H1 (cell line): ENCODE measurements around the gene S100A6. TPM values are rescaled to one million over a fixed set of nuclear protein-coding genes. Genes with fewer than 3 reads are reported as not detected.

ENCODE experiments used
- SP4 ChIP-seq: IDR thresholded peaks from 2 replicates; pipeline ENCODE4 v1.6.1; 2012; ENCODE audit warnings: low read length, inconsistent platforms
- TBP ChIP-seq: IDR thresholded peaks from 2 replicates; pipeline ENCODE4 v1.6.1; 2011; ENCODE audit warnings: low read depth, low read length, improper control_type of control experiment
- TEAD4 ChIP-seq: IDR thresholded peaks from 2 replicates; pipeline ENCODE4 v1.6.1; 2012; ENCODE audit warnings: low read depth, low read length, inconsistent platforms, mixed read lengths
- polyA plus RNA-seq, 7 experiments: library from polyadenylated mRNA; depleted of rRNA in 3 of 7; stranded (reverse) in 5 of 7; unstranded in 2 of 7; fragments of >200 nt in 5 of 7; fragments of 200-250 nt in 2 of 7; gene quantifications; 1 replicate in 5 of 7; 2 replicates in 1 of 7; 4 replicates in 1 of 7; pipeline versions ENCODE4 v1.2.1 to v1.2.3, GENCODE V29; 2011 to 2013; ENCODE audit warnings: missing spikeins in 2 of 7, mixed read lengths in 2 of 7
- total RNA-seq: library from RNA; stranded (reverse); fragmentation: NEBNext Ultra II Directional; extraction: Animal tissue kit (Norgen Biotek cat#: 25700); gene quantifications from 2 replicates; pipeline ENCODE4 v1.2.1, GENCODE V29; 2021

S100A6 gene
- total and polyA plus RNA-seq, 2 of the 8 experiments (the other 6 are each of a cell fraction or from before 2014, with no cell fraction given): 11.1 to 63.0 TPM

DNA sequence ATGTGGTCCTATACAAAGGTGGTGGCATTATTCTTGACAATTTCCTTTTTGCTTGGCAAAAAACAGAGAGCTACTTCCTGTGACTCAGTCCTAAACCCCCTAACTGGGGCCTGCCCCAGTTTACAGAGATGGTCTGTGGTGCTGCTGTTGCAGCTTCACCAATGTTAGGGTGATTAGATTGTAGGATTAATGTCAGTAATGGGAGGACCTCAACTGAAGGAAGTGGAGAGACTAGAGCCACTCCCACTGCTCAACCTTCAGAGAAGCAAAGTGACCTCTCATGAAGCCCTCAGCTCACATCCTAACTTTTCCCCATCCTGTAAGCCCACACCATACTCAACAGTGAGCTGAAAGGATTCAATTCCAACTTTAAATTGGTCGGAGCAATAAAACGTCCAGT lies 3.6 kb downstream of the S100A6 start (continued):
- TF ChIP-seq SP4: no peak
- no peak for TF ChIP-seq TEAD4
- no peak for TF ChIP-seq TBP
